ENCODE data around the gene SSBP2. TPM values are rescaled to one million over a fixed set of nuclear protein-coding genes. Genes with fewer than 3 reads are reported as not detected.

Gene SSBP2
- total and polyA plus RNA-seq, 4 donors, result 17.2 to 99.9 (median 27.3) TPM

DNA sequence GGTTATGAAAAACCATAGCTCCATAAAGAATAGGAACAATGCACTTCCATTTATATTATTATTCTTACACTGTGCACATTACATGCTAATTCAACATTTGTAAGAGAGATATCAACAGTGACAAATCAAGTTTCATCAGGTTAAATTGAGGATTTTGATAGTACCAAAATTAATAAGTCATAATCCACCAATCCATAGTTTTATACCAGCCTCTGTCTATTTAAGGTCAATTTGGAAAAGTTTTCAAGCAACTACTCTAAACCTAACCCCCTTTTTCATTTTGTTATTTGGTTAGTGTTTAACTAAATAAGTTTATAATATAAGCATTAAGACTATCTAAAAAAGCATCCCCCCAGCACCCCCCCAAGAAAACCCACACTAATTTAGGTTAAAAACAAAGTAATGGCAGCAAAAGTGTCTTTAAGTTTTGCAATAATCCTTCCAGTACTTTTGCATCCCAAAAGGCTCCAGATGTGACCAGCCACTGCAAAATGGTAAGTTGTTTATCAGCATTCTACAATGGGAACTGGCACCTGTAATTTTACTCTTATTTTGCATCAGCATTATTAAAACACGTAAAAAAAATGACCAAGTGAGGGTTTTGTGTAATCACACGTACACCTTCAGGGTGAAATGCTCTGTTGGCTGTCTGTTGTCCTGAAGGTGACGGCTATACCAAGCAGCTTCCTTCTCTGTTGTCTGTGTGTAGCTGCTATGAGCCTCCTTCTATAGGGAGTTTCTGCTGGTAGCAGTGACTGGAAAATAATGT lies 36.8 kb upstream of the SSBP2 start:
- H3K27ac ChIP-seq (ENCODE audit: low read depth in 1 of 2, low read length in 1 of 2), result peak overlapping the region in 1 of 2 donors; percentile 64
- DNase-seq (peak; percentile 88 to 98 (median 98)), ATAC-seq (ENCODE audit: insufficient read depth, low FRiP score) (peak; percentile 28)
- TF ChIP-seq, protein P1, sequence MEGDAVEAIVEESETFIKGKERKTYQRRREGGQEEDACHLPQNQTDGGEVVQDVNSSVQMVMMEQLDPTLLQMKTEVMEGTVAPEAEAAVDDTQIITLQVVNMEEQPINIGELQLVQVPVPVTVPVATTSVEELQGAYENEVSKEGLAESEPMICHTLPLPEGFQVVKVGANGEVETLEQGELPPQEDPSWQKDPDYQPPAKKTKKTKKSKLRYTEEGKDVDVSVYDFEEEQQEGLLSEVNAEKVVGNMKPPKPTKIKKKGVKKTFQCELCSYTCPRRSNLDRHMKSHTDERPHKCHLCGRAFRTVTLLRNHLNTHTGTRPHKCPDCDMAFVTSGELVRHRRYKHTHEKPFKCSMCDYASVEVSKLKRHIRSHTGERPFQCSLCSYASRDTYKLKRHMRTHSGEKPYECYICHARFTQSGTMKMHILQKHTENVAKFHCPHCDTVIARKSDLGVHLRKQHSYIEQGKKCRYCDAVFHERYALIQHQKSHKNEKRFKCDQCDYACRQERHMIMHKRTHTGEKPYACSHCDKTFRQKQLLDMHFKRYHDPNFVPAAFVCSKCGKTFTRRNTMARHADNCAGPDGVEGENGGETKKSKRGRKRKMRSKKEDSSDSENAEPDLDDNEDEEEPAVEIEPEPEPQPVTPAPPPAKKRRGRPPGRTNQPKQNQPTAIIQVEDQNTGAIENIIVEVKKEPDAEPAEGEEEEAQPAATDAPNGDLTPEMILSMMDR (IDR thresholded peaks at IDR 0.05; ENCODE audit: control extremely low read depth, extremely low read depth), result no peak
- no peaks in the 10 kb centered on the region for H3K36me3 ChIP-seq (ENCODE audit: control insufficient read depth in 4 of 4, insufficient read depth in 4 of 4, low read length in 4 of 4)
- H3K9ac ChIP-seq (ENCODE audit: insufficient read depth in 1 of 2, low read length in 2 of 2), result peak overlapping the region in 1 of 2 donors; percentile 1
- H3K9me3 ChIP-seq (ENCODE audit: control insufficient read depth in 4 of 4, insufficient read depth in 3 of 4, low read length in 3 of 4), result no peaks in the 10 kb centered on the region
- H3K4me3 ChIP-seq, result no peak overlapping the region
- WGBS, 2 donors, result 5 to 6% methylated on average over 3 of the region's 3 CpGs
- H3K27me3 ChIP-seq (ENCODE audit: control insufficient read depth in 3 of 3, insufficient read depth in 3 of 3, low read length in 2 of 3), result no peaks in the 10 kb centered on the region
- H3K4me1 ChIP-seq (ENCODE audit: control insufficient read depth in 5 of 5, insufficient read depth in 5 of 5, low read length in 5 of 5), result peaks cover 1 to 31% (median 9%) of the 10 kb centered on the region in 5 donors

- no peaks in the 10 kb centered on the region for H3K9me3 ChIP-seq (ENCODE audit: control insufficient read depth in 4 of 4, insufficient read depth in 3 of 4, low read length in 3 of 4)
- H3K9ac ChIP-seq (ENCODE audit: insufficient read depth in 1 of 2, low read length in 2 of 2), result peak overlapping the region in 1 of 2 donors; percentile 23
- DNase-seq (peak in 2 of 3 donors; percentile 42 to 45), ATAC-seq (ENCODE audit: insufficient read depth, low FRiP score) (no peak)
- H3K36me3 ChIP-seq (ENCODE audit: control insufficient read depth in 4 of 4, insufficient read depth in 4 of 4, low read length in 4 of 4), result no peaks in the 10 kb centered on the region
- no peaks in the 10 kb centered on the region for H3K27me3 ChIP-seq (ENCODE audit: control insufficient read depth in 3 of 3, insufficient read depth in 3 of 3, low read length in 2 of 3)
- H3K27ac ChIP-seq (ENCODE audit: low read depth in 1 of 2, low read length in 1 of 2), result no peak overlapping the region
- 50 to 52% methylated on average over 5 of the region's 5 CpGs for WGBS, 2 donors
- no peak overlapping the region for H3K4me3 ChIP-seq
- TF ChIP-seq, protein P1 (IDR thresholded peaks at IDR 0.05; ENCODE audit: control extremely low read depth, extremely low read depth), result no peak
- peaks cover 1 to 31% (median 9%) of the 10 kb centered on the region in 5 donors for H3K4me1 ChIP-seq (ENCODE audit: control insufficient read depth in 5 of 5, insufficient read depth in 5 of 5, low read length in 5 of 5)
Measured at GRCh38 chr5:81786991-81787390, 36.1 kb upstream of the SSBP2 start.

DNA sequence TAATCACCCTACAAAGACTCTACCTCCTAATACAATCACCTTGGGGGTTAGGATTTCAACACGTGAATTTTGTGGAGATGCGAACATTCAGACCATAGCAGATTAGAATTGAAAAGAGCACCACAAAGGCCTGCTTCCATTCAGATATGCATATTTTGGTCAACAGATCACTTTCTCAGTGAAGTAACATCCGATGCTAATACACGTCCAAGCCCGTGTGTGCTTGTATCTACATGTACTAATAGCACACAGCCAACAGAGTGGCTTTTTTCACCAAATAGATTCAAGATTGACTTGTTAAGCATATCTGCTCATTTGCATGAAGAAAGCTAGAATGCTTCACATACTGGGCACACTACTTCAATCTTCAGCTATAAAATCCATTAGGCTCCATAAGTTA lies 35.6 kb upstream of the SSBP2 start:
- no peaks in the 10 kb centered on the region for H3K27me3 ChIP-seq (ENCODE audit: control insufficient read depth in 3 of 3, insufficient read depth in 3 of 3, low read length in 2 of 3)
- DNase-seq, result no peak
- no peak for ATAC-seq (ENCODE audit: insufficient read depth, low FRiP score)
- H3K4me1 ChIP-seq (ENCODE audit: control insufficient read depth in 5 of 5, insufficient read depth in 5 of 5, low read length in 5 of 5), result peaks cover 1 to 31% (median 9%) of the 10 kb centered on the region in 5 donors
- no peaks in the 10 kb centered on the region for H3K9me3 ChIP-seq (ENCODE audit: control insufficient read depth in 4 of 4, insufficient read depth in 3 of 4, low read length in 3 of 4)
- no peaks in the 10 kb centered on the region for H3K36me3 ChIP-seq (ENCODE audit: control insufficient read depth in 4 of 4, insufficient read depth in 4 of 4, low read length in 4 of 4)
- TF ChIP-seq, protein P1 (IDR thresholded peaks at IDR 0.05; ENCODE audit: control extremely low read depth, extremely low read depth), result no peak
- WGBS, 2 donors, result 87 to 92% methylated on average over 5 of the region's 5 CpGs
- no peak overlapping the region for H3K4me3 ChIP-seq
- H3K9ac ChIP-seq (ENCODE audit: insufficient read depth in 1 of 2, low read length in 2 of 2), result no peak overlapping the region
- H3K27ac ChIP-seq (ENCODE audit: low read depth in 1 of 2, low read length in 1 of 2), result no peak overlapping the region

All from lung (tissue), 12 donors.